BLaER1 treated with 17β-estradiol and CSF1 and Interleukin-3, amounts not matched to agents 10 nM and 100 nM (cell line): ENCODE results near the gene ZP4.

ENCODE experiments used
- H3K27ac ChIP-seq, 11 experiments: shearing (Covaris generic); formaldehyde crosslinking; 2 replicates each; pipeline ENCODE4 v1.8.1; 2022
- H3K27me3 ChIP-seq, 11 experiments: shearing (Covaris generic); formaldehyde crosslinking; 2 replicates each; pipeline ENCODE4 v1.8.1; 2022
- H3K36me3 ChIP-seq, 11 experiments: shearing (Covaris generic); formaldehyde crosslinking; 2 replicates each; pipeline ENCODE4 v1.8.1; 2022
- H3K4me1 ChIP-seq, 10 experiments: shearing (Covaris generic); formaldehyde crosslinking; 2 replicates each; pipeline ENCODE4 v1.8.1; 2022
- H3K4me2 ChIP-seq, 11 experiments: shearing (Covaris generic); formaldehyde crosslinking; 2 replicates each; pipeline ENCODE4 v1.8.1; 2022
- H3K4me3 ChIP-seq, 10 experiments: shearing (Covaris generic); formaldehyde crosslinking; 2 replicates each; pipeline ENCODE4 v1.8.1; 2022
- H3K9ac ChIP-seq, 11 experiments: shearing (Covaris generic); formaldehyde crosslinking; 2 replicates each; pipeline ENCODE4 v1.8.1; 2022
- H3K9me3 ChIP-seq, 11 experiments: shearing (Covaris generic); formaldehyde crosslinking; replicated peaks in 1 of 11; 2 replicates each; pipeline ENCODE4 v1.8.1; 2022
- H4K20me1 ChIP-seq, 11 experiments: shearing (Covaris generic); formaldehyde crosslinking; 2 replicates each; pipeline ENCODE4 v1.8.1; 2022
- Cebpa-rat ChIP-seq, 11 experiments: shearing (Covaris generic); IDR thresholded peaks; 2 replicates each; pipeline ENCODE4 v1.8.1; 2022

Gene ZP4

DNA sequence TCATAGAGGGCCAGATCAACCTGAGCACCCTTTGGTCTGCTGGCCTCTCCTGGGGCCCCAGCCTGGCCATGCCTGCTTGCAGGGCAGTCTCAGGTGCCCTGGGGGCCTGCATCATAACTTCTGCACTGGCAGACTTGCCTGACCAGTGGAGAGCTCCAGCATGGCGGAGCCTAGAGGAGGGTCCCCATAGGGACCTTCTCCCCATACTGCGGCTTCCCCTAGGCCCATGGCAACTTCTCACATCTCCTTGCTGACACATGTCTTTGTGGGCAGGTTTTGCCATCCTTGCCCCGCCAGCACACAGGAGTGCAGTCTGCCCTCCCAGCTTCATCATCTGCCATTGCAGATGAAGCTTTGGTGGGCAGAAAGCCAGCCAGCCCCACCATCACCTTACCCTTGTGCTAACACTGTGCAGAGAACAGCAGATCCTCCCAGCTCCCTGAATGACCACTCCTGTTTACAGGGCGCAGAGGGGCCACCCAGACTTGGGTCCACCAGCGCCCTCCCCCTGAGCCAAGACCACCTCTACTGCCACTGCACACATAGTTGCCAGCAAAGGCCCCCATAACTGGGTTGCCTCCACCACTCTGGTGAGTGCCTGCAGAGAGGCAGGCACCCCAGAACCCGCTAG, 51.7 kb downstream of the ZP4 start:
- Histone ChIP-seq H3K4me1 (peaks cover 9 to 14% (median 11%) of the 10 kb centered on the region in 10 experiments), H3K4me2 (no peak overlapping the region), H3K27ac (no peak overlapping the region), H4K20me1 (no peaks in the 10 kb centered on the region), H3K9ac (no peak overlapping the region), H3K27me3 (no peaks in the 10 kb centered on the region), H3K9me3 (peaks cover 0 to 20% (median 5%) of the 10 kb centered on the region in 11 experiments; a peak in 8 of 22 replicates), H3K4me3 (no peak overlapping the region), H3K36me3 (no peaks in the 10 kb centered on the region)
- no peak for TF ChIP-seq Cebpa-rat (IDR thresholded peaks at IDR 0.05)

DNA sequence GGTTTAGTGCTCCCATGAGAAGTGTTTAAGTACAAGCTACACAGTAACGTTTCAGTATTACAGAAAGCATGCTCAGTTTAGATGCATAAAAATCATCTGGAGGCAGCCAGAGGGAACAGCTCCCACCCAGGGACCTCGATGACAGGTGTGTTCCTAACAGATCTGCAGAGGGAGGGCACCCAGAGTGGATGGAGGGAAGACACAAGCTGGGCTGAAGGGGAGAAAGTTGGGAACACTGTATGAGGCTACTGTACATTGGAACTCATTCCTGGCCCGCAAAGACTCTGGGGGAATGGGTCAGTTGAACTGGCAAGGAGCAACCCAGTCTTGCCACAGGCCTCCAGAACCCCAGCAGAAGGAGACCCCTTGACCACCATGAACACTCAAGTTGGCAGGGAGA, 52.4 kb downstream of the ZP4 start:
- H3K9me3 ChIP-seq: peaks cover 0 to 13% (median 2%) of the 10 kb centered on the region in 11 experiments; a peak in 7 of 22 replicates
- peaks cover 9 to 14% (median 11%) of the 10 kb centered on the region in 10 experiments for H3K4me1 ChIP-seq
- H3K4me3 ChIP-seq: no peak overlapping the region
- H3K4me2 ChIP-seq: no peak overlapping the region
- H4K20me1 ChIP-seq: no peaks in the 10 kb centered on the region
- TF ChIP-seq Cebpa-rat (IDR thresholded peaks at IDR 0.05): no peak
- no peak overlapping the region for H3K27ac ChIP-seq
- H3K9ac ChIP-seq: no peak overlapping the region
- no peaks in the 10 kb centered on the region for H3K36me3 ChIP-seq
- H3K27me3 ChIP-seq: no peaks in the 10 kb centered on the region

DNA sequence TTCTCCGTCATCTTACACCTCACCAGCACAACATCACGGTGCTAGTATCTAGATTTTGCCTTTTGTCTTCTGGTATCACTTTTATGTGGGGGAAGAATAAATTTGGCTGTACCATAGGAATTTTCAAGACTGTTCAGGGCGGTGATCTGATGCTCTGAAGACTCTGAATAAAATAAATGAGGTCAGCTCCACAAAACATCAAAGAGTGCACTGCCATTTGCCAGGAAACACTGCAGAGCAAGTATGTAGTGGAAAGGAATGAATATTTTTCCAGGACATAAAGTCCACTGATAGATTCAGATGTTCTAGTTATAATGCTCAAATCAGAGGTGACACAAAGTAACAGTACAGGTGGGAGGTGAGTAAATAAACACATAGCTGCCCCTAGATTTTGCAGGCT, 56.3 kb downstream of the ZP4 start:
- no peak for TF ChIP-seq Cebpa-rat (IDR thresholded peaks at IDR 0.05)
- Histone ChIP-seq H3K4me2 (peak overlapping the region; percentile 15 to 59 (median 34); a peak in 20 of 22 replicates), H3K27ac (no peak overlapping the region), H3K27me3 (no peaks in the 10 kb centered on the region), H3K9me3 (peaks cover 0 to 11% (median 0%) of the 10 kb centered on the region in 11 experiments; a peak in 2 of 22 replicates), H3K9ac (no peak overlapping the region), H3K4me1 (peaks cover 9 to 14% (median 11%) of the 10 kb centered on the region in 10 experiments), H3K4me3 (no peak overlapping the region), H3K36me3 (no peaks in the 10 kb centered on the region), H4K20me1 (no peaks in the 10 kb centered on the region)

DNA sequence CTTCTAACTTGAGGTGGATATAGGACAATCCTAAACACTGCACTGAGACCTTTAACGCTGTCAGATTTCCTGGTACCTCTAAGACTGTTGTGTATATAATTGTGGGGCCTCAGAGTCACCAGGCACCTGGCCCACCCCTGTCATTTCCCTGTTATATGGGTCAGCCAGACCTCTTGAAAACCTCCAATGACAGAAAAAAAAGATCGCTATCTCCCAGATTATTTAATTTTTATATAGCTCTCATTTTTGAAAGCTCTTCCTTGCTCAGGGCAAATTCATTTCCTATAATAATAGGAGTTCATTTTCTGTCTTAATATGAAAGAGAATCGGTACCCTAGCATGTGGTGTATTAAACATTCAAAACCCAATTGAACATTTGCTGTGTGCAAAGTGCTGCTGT, 56.7 kb downstream of the ZP4 start:
- TF ChIP-seq Cebpa-rat (IDR thresholded peaks at IDR 0.05): no peak
- Histone ChIP-seq H3K9me3 (peaks cover 0 to 7% (median 0%) of the 10 kb centered on the region in 11 experiments; a peak in 2 of 22 replicates), H3K9ac (no peak overlapping the region), H3K4me1 (peaks cover 9 to 14% (median 11%) of the 10 kb centered on the region in 10 experiments), H4K20me1 (no peaks in the 10 kb centered on the region), H3K27ac (no peak overlapping the region), H3K36me3 (no peaks in the 10 kb centered on the region), H3K27me3 (no peaks in the 10 kb centered on the region), H3K4me3 (no peak overlapping the region), H3K4me2 (peak overlapping the region in 3 of 11 experiments; percentile 23 to 59 (median 52); a peak in 2 of 22 replicates)

DNA sequence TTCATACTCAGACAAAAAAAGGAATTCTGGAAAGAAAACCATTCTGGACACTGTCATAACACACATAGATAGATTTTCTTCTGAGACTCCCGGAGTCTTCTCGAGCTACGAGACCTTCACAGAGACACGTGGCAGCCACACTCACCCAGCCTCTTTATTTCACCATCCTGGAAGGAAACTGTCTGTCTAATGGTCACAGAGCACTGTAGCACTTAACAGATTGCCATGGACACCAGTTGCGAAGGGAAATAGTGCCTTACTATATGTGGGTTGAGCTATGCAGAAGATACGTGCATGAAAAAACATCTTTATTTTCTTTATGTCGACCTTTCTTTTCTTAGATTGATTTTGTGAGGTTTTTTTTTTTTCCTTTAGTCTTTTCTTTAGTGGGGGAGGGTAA, 57.9 kb downstream of the ZP4 start:
- no peak overlapping the region for H3K4me2 ChIP-seq
- TF ChIP-seq Cebpa-rat (IDR thresholded peaks at IDR 0.05): no peak
- no peaks in the 10 kb centered on the region for H3K9me3 ChIP-seq
- H3K4me3 ChIP-seq: no peak overlapping the region
- no peak overlapping the region for H3K27ac ChIP-seq
- H3K36me3 ChIP-seq: no peaks in the 10 kb centered on the region
- H3K9ac ChIP-seq: no peak overlapping the region
- no peaks in the 10 kb centered on the region for H4K20me1 ChIP-seq
- H3K4me1 ChIP-seq: peaks cover 9 to 14% (median 11%) of the 10 kb centered on the region in 10 experiments
- no peaks in the 10 kb centered on the region for H3K27me3 ChIP-seq
